Eye (tissue), 1 donor: ENCODE results near the gene DYNC2H1.
A peak's percentile ranks its signal among the peaks of the same experiment; 100 is the strongest.

ENCODE experiments used
- DNase-seq: peaks from one replicate; pipeline ENCODE4 v3.0.0-alpha.2; 2015

The DYNC2H1 gene

GRCh38 chr11:103476874-103477273, 367.6 kb downstream of the DYNC2H1 start:
- DNase-seq, result no peak

- DNase-seq, result no peak
Measured at GRCh38 chr11:103480421-103480820, 371.2 kb downstream of the DYNC2H1 start.

- no peak for DNase-seq
Measured at GRCh38 chr11:103483996-103484395, 374.8 kb downstream of the DYNC2H1 start.

GRCh38 chr11:103484545-103484944, 375.3 kb downstream of the DYNC2H1 start:
- no peak for DNase-seq

GRCh38 chr11:103486604-103487003, 377.4 kb downstream of the DYNC2H1 start:
- no peak for DNase-seq

GRCh38 chr11:103487113-103487512, 377.9 kb downstream of the DYNC2H1 start:
- no peak for DNase-seq

GRCh38 chr11:103488031-103488461, 378.8 kb downstream of the DYNC2H1 start:
- no peak for DNase-seq

- DNase-seq, result no peak
Measured at GRCh38 chr11:103488579-103488978, 379.4 kb downstream of the DYNC2H1 start.

- DNase-seq, result no peak
Measured at GRCh38 chr11:103491777-103492176, 382.6 kb downstream of the DYNC2H1 start.

- DNase-seq, result no peak
Measured at GRCh38 chr11:103494491-103494890, 385.3 kb downstream of the DYNC2H1 start.

GRCh38 chr11:103497268-103497667, 388.0 kb downstream of the DYNC2H1 start:
- no peak for DNase-seq

GRCh38 chr11:103499710-103500340, 390.6 kb downstream of the DYNC2H1 start:
- no peak for DNase-seq

- DNase-seq, result no peak
Measured at GRCh38 chr11:103515283-103515682, 406.1 kb downstream of the DYNC2H1 start.

GRCh38 chr11:103520792-103521191, 411.6 kb downstream of the DYNC2H1 start:
- DNase-seq, result no peak

GRCh38 chr11:103525069-103525468, 415.8 kb downstream of the DYNC2H1 start:
- DNase-seq, result no peak

GRCh38 chr11:103528046-103528445, 418.8 kb downstream of the DYNC2H1 start:
- peak; percentile 7 for DNase-seq

GRCh38 chr11:103528596-103528995, 419.4 kb downstream of the DYNC2H1 start:
- DNase-seq, result no peak

- DNase-seq, result peak; percentile 61
Measured at GRCh38 chr11:103529181-103529684, 420.0 kb downstream of the DYNC2H1 start.
